GM15510 (cell line): ENCODE data around the gene BTN1A1.

ENCODE experiments used
- POLR2A ChIP-seq: IDR thresholded peaks from 3 replicates; pipeline ENCODE4 v1.6.1; 2011; ENCODE audit warnings: borderline replicate concordance; ENCODE audit not compliant: insufficient read length; ENCODE audit errors: extremely low read depth

Gene BTN1A1

GRCh38 chr6:26539071-26539615 is 39.0 kb downstream of the BTN1A1 start:
- no peak for TF ChIP-seq POLR2A

GRCh38 chr6:26541579-26541978 is 41.5 kb downstream of the BTN1A1 start:
- TF ChIP-seq POLR2A: no peak

GRCh38 chr6:26543953-26544352 is 43.9 kb downstream of the BTN1A1 start:
- no peak for TF ChIP-seq POLR2A

DNA sequence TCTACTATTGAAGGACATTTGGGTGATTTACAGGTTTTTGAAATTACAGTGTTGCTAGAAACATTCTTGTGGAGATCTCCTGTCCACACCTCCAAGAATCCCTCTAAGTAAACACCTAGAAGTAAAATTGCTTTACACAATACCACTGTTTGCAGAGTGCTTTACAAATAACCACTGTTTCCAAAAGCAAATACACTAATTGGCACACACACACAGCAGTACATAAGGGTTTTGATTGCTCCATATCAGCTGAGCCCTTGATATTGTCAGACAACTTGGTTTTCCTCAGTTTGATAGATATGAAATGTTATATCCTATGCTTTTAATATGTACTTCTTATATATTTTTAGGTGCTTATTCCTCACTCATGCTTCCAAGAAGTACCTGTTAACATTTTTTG is 44.4 kb downstream of the BTN1A1 start:
- no peak for TF ChIP-seq POLR2A

DNA sequence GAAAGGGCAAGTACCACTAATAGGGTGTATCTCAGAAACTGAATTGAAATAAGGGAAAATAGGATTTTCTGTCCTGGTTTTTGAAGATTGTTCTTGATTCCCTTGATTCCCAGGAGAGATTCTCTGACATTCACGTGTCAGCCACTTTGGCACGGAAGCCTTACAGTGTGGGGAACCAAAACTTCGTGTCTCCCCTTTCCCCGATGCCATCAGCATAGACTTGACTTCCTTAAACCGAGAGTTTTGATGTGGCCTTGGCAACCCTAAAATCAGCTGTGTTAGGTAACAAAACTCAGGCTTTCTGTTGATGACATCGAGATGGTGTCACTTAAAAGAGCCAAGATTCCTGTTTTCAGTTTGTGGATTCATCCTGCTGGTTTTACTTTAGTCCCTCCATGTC is 45.5 kb downstream of the BTN1A1 start:
- TF ChIP-seq POLR2A: no peak

- peak; percentile 60 for TF ChIP-seq POLR2A
These were observed 50.3 kb downstream of the BTN1A1 start for GRCh38 chr6:26550250-26550993.

- no peak for TF ChIP-seq POLR2A
These were observed 52.1 kb downstream of the BTN1A1 start for GRCh38 chr6:26552205-26552604.

DNA sequence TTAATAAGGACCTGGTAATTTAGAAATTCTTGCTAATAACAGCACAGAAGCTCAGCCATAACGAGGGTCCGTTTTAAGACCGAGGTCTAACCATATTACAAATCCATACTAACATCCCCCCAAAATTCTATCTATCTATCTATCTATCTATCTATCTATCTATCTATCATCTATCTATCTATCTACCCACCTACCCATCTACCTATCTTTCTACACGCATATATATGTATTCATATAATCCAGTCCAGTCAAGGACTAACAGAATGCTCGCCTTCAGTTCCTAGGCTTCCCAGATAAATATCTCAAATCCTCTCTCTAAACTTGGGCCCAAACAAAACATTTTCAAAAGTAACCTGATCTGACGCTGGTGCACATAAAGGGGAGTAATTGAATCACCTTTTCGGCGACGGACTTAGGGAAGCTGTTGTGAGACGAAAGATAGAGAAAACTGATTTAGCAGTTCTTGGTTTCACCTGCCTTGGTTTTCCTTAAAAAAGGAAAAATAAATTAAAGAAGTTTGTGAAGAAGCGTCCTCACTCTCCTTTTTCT is 52.6 kb downstream of the BTN1A1 start:
- TF ChIP-seq POLR2A: no peak

GRCh38 chr6:26553264-26553634 is 53.1 kb downstream of the BTN1A1 start:
- TF ChIP-seq POLR2A: no peak

DNA sequence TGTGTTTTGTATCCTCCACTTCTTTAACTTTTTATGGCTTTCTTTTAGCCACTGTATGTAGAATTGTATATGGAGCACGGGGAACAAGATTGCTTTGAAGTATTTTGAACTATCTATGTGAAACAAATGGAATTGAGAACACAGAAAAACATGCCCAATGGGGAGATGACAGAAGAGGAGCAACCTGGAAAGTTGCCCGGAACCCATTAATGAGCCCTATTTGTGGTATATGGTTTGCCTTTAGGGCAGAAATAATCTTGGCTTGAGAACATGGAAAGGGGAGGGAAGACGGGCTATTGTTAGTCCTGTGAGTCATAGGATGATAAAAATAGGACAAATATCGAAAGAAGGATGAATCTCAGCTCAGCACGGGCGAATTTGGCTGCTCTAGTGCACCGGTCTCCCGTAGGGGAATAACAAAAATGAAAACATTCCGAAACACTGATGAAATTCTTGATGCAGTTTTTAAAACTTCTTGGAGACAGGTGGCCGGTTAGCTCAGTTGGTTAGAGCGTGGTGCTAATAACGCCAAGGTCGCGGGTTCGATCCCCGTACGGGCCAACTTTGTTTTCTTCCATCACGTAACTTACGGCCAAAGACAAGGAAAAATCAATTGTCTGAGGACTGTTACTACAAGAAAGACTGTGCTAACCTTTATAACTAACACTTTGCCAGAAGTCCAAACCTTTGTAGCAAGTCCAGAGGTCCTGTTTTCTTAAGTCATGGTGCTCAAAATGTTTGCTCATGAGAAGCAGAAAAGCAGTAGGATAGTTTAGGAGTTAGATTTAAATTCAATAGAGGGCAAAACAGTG is 53.7 kb downstream of the BTN1A1 start:
- no peak for TF ChIP-seq POLR2A

DNA sequence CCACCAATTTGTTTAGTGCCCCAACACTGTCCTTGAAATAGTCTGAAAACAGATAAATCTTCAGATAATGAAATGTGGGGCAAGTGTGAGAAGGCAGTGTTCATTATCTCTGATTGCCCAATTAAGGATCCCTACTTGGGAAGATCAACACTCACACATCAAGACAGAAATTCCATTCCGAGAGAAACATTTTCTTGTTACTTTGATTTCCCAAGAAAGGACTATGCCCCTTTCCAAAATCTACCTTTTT is 54.3 kb downstream of the BTN1A1 start:
- no peak for TF ChIP-seq POLR2A

DNA sequence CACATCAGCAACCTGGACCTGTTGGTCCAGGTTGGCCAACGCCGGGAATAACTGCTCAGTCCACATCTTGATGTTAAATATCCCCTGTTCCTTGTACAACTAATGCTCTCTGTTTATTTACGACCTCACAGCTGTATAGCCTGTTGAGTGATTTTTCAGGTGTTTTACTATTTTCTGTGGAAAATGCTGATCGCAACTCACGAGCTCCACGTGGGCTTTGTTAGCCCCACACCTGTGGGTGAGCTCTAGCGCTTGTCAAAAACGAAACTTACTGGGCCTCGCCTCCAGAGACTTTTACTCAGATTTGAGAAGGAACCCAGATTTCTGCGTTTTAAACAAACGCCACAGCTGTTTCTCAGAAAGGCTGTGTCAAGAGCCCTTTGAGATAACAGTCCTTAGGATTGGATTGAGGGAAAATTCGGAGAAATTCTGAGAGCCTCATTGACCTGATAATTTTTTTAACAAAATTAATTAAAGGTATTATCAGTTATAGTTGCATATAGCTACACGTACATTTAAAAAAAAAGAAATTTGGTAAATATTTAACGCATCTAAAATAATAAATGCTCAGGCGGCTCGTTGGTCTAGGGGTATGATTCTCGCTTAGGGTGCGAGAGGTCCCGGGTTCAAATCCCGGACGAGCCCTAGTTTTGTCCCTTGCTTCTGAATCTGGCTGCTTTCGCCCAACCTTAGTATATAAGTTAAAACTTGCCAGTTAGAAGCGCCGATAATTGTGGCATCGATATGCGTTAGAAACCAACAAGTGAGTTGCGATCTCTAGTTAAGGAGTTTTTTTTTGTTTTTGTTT is 54.8 kb downstream of the BTN1A1 start:
- no peak for TF ChIP-seq POLR2A

- no peak for TF ChIP-seq POLR2A
These were observed 55.6 kb downstream of the BTN1A1 start for GRCh38 chr6:26555505-26556262.

- TF ChIP-seq POLR2A: no peak
These were observed 56.4 kb downstream of the BTN1A1 start for GRCh38 chr6:26556263-26557070.
